Adrenal gland (tissue), 5 donors: Measurements from ENCODE around the gene MED4.

Experiments
- POLR2A ChIP-seq, 2 donors: fragments of 450-650 bp; IDR thresholded peaks; one replicate each; pipeline ENCODE4 v1.6.1; 2017; ENCODE audit warnings: antibody characterized with exemption in 2 of 2, mild to moderate bottlenecking in 2 of 2, moderate library complexity in 1 of 2
- TF ChIP-seq, protein P1 (sequence below), 6 experiments: fragments of 450-650 bp in 4 of 6; fragments of 200-600 bp in 2 of 6; sonication (generic) in 1 of 6; IDR thresholded peaks; 1 replicate in 5 of 6; 2 replicates in 1 of 6; pipeline versions ENCODE4 v1.5.1 to v1.8.0; 2016 to 2021; ENCODE audit warnings: antibody characterized with exemption in 6 of 6, mild to moderate bottlenecking in 2 of 6, moderate library complexity in 1 of 6
- donor health status: DM: no; HTN: no; CAD: no.

DNA sequence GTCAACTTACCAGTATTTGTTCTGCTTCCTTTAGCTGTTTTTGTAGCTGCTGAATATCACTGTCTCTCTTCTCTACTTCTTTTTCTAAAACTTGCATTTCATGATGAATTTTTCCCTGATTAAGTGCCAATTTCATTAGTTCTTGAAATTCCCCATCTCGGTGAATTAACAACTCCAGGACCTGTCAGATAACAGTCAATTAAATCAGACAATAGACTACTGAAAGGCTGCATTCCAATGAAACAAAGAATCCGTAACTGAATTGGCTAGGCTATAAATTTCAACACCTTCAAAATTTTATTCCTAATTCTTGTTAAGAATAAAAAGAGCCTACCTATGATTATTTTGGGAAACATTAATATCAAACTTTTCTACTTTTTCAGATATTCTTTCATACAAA lies 8.6 kb downstream of the MED4 start:
- TF ChIP-seq, protein P1, sequence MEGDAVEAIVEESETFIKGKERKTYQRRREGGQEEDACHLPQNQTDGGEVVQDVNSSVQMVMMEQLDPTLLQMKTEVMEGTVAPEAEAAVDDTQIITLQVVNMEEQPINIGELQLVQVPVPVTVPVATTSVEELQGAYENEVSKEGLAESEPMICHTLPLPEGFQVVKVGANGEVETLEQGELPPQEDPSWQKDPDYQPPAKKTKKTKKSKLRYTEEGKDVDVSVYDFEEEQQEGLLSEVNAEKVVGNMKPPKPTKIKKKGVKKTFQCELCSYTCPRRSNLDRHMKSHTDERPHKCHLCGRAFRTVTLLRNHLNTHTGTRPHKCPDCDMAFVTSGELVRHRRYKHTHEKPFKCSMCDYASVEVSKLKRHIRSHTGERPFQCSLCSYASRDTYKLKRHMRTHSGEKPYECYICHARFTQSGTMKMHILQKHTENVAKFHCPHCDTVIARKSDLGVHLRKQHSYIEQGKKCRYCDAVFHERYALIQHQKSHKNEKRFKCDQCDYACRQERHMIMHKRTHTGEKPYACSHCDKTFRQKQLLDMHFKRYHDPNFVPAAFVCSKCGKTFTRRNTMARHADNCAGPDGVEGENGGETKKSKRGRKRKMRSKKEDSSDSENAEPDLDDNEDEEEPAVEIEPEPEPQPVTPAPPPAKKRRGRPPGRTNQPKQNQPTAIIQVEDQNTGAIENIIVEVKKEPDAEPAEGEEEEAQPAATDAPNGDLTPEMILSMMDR (IDR thresholded peaks at IDR 0.05): no peak
- no peak for TF ChIP-seq POLR2A (IDR thresholded peaks at IDR 0.05)
